Activated T-cell treated with anti-CD3 and anti-CD28 coated beads, Interleukin-2, amount 50 U/mL, for 1 hour (primary cell): Measurements from ENCODE around the gene UBE2E1.
"Not testable (repeated sequence)": the region's sequence is repeated elsewhere in the genome, so short reads cannot be mapped to it uniquely, and the experiment has no call there.

Experiments used
- DNase-seq: peaks from one replicate; pipeline ENCODE4 v3.0.0-alpha.2; 2020

The UBE2E1 gene

GRCh38 chr3:23823620-23824019, 17.9 kb downstream of the UBE2E1 start:
- no peak for DNase-seq

GRCh38 chr3:23824699-23825444, 19.1 kb downstream of the UBE2E1 start:
- DNase-seq: no peak

GRCh38 chr3:23825802-23826201, 20.0 kb downstream of the UBE2E1 start:
- DNase-seq: no peak

GRCh38 chr3:23826382-23827064, 20.8 kb downstream of the UBE2E1 start:
- no peak for DNase-seq

GRCh38 chr3:23829242-23829934, 23.6 kb downstream of the UBE2E1 start:
- no peak for DNase-seq

- DNase-seq: no peak
Observed at GRCh38 chr3:23830869-23831484, 25.2 kb downstream of the UBE2E1 start.

- no peak for DNase-seq
Observed at GRCh38 chr3:23831517-23832394, 26.0 kb downstream of the UBE2E1 start.

GRCh38 chr3:23832523-23832922, 26.8 kb downstream of the UBE2E1 start:
- DNase-seq: no peak

- DNase-seq: no peak
Observed at GRCh38 chr3:23834082-23834870, 28.5 kb downstream of the UBE2E1 start.

- no peak for DNase-seq
Observed at GRCh38 chr3:23835087-23835486, 29.3 kb downstream of the UBE2E1 start.

GRCh38 chr3:23835802-23836201, 30.0 kb downstream of the UBE2E1 start:
- no peak for DNase-seq

GRCh38 chr3:23836536-23837230, 30.9 kb downstream of the UBE2E1 start:
- DNase-seq: no peak

- DNase-seq: no peak
Observed at GRCh38 chr3:23837286-23837685, 31.5 kb downstream of the UBE2E1 start.

- DNase-seq: no peak
Observed at GRCh38 chr3:23837691-23838090, 31.9 kb downstream of the UBE2E1 start.

- no peak for DNase-seq
Observed at GRCh38 chr3:23840521-23840920, 34.8 kb downstream of the UBE2E1 start.

GRCh38 chr3:23843869-23844268, 38.1 kb downstream of the UBE2E1 start:
- DNase-seq: no peak

GRCh38 chr3:23845326-23846216, 39.8 kb downstream of the UBE2E1 start:
- DNase-seq: no peak

- DNase-seq: not testable (repeated sequence)
Observed at GRCh38 chr3:23849462-23849861, 43.7 kb downstream of the UBE2E1 start.

GRCh38 chr3:23856286-23856685, 50.5 kb downstream of the UBE2E1 start:
- DNase-seq: no peak
